Fibroblast of lung (primary cell): ENCODE results near the gene COA6. TPM values are rescaled to one million over a fixed set of nuclear protein-coding genes. Genes with fewer than 3 reads are reported as not detected.

Experiments used
- DNase-seq, 2 donors: peaks; one replicate each; pipeline versions ENCODE4 v3.0.0 to v3.0.0-alpha.2; 2010; ENCODE audit warnings: low read depth in 2 of 2
- H2AFZ ChIP-seq: 2 replicates; pipeline ENCODE4 v1.5.1; 2012; ENCODE audit warnings: low read length, control low read depth, inconsistent platforms
- H3K27ac ChIP-seq: 2 replicates; pipeline ENCODE4 v1.5.1; 2011; ENCODE audit warnings: low read length, control low read depth; ENCODE audit not compliant: insufficient read depth
- H3K27me3 ChIP-seq: 2 replicates; pipeline ENCODE4 v1.5.1; 2011; ENCODE audit warnings: mild to moderate bottlenecking, low read length; ENCODE audit not compliant: control insufficient read depth, insufficient read depth
- H3K36me3 ChIP-seq: 2 replicates; pipeline ENCODE4 v1.5.1; 2011; ENCODE audit warnings: low read length; ENCODE audit not compliant: control insufficient read depth, insufficient read depth
- H3K4me1 ChIP-seq: 2 replicates; pipeline ENCODE4 v1.5.1; 2011; ENCODE audit warnings: low read length; ENCODE audit not compliant: control insufficient read depth, insufficient read depth; ENCODE audit errors: extremely low read depth
- H3K4me2 ChIP-seq: 2 replicates; pipeline ENCODE4 v1.5.1; 2011; ENCODE audit warnings: low read length, control low read depth; ENCODE audit not compliant: insufficient read depth; ENCODE audit errors: extremely low read depth
- H3K4me3 ChIP-seq, 4 experiments: fragments of 200-600 bp in 1 of 4; sonication (generic) in 1 of 4; replicated peaks in 1 of 4; 2 replicates each; pipeline ENCODE4 v1.5.1; 2011 to 2016; ENCODE audit warnings: low read length in 4 of 4, low read depth in 3 of 4, mild to moderate bottlenecking in 3 of 4, control low read depth in 2 of 4, inconsistent platforms in 1 of 4, mixed read lengths in 1 of 4; ENCODE audit not compliant: insufficient read depth in 1 of 4; ENCODE audit errors: control extremely low read depth in 1 of 4
- H3K79me2 ChIP-seq: 2 replicates; pipeline ENCODE4 v1.5.1; 2012; ENCODE audit warnings: mild to moderate bottlenecking, low read length, inconsistent platforms; ENCODE audit not compliant: control insufficient read depth, insufficient read depth
- H3K9ac ChIP-seq: 2 replicates; pipeline ENCODE4 v1.5.1; 2011; ENCODE audit warnings: mild to moderate bottlenecking, low read length, control low read depth; ENCODE audit not compliant: insufficient read depth
- H3K9me3 ChIP-seq: 2 replicates; pipeline ENCODE4 v1.5.1; 2012; ENCODE audit warnings: low read depth, low read length; ENCODE audit not compliant: control insufficient read depth, insufficient read depth
- H4K20me1 ChIP-seq: 2 replicates; pipeline ENCODE4 v1.5.1; 2011; ENCODE audit warnings: low read length; ENCODE audit not compliant: control insufficient read depth, insufficient read depth; ENCODE audit errors: extremely low read depth
- CTCF ChIP-seq, 2 donors: IDR thresholded peaks in 1 of 2; conservative IDR thresholded peaks in 1 of 2; 1 replicate in 1 of 2; 2 replicates in 1 of 2; pipeline ENCODE4 v1.5.1; 2011 to 2012; ENCODE audit warnings: low read length in 2 of 2, control low read depth in 1 of 2, inconsistent platforms in 1 of 2, low read depth in 1 of 2, mild to moderate bottlenecking in 1 of 2
- EZH2 ChIP-seq: IDR thresholded peaks from 2 replicates; pipeline ENCODE4 v1.5.1; 2012; ENCODE audit warnings: low read length, control low read depth, mild to moderate bottlenecking; ENCODE audit errors: missing control alignments
- polyA minus RNA-seq: library from RNA; depleted of rRNA, polyadenylated mRNA; stranded (reverse); fragments of >200 nt; gene quantifications from 2 replicates; pipeline ENCODE4 v1.2.3, GENCODE V29; 2011; ENCODE audit warnings: low replicate concordance
- polyA plus RNA-seq, 2 donors: library from polyadenylated mRNA; depleted of rRNA in 1 of 2; stranded (reverse) in 1 of 2; unstranded in 1 of 2; fragments of >200 nt; gene quantifications; 2 replicates each; pipeline ENCODE4 v1.2.1, GENCODE V29; 2011 to 2012; ENCODE audit warnings: missing spikeins in 1 of 2
- total RNA-seq: library from RNA; depleted of rRNA; stranded (reverse); fragments of >200 nt; gene quantifications from 2 replicates; pipeline ENCODE4 v1.2.1, GENCODE V29; 2014

Gene COA6
- total RNA-seq (24.1 and 27.7 TPM in 2 replicates), polyA plus RNA-seq (21.7 and 28.1 TPM in 2 replicates), polyA minus RNA-seq (1.7 and 3.1 TPM in 2 replicates)
- polyA plus RNA-seq (2012) = 39.7 and 60.9 TPM in 2 replicates

GRCh38 chr1:234373064-234373958 lies at the start of gene COA6:
COA6 (plus strand) TSS chr1:234373456; CDS start chr1:234373467, 11 bp downstream.
- Histone ChIP-seq H3K27me3 (no peaks in the 10 kb centered on the region), H3K79me2 (peaks cover 6% of the 10 kb centered on the region), H3K27ac (peak within 1 kb of the TSS; percentile 94), H3K4me2 (peak within 1 kb of the TSS; percentile 91), H3K4me3 (peak within 1 kb of the TSS; percentile 56 to 96 (median 95)), H3K4me1 (no peaks in the 10 kb centered on the region), H3K9me3 (no peaks in the 10 kb centered on the region), H4K20me1 (no peaks in the 10 kb centered on the region), H3K36me3 (peaks cover 10% of the 10 kb centered on the region), H2AFZ (peak within 1 kb of the TSS; percentile 99), H3K9ac (peak within 1 kb of the TSS; percentile 98)
- TF ChIP-seq CTCF (conservative IDR thresholded peaks at IDR 0.05 in 1 of 2, IDR thresholded peaks at IDR 0.05 in 1 of 2; ENCODE audit: low read depth in 1 of 2, low read length in 2 of 2) = no peak
- TF ChIP-seq EZH2 = no peak
- DNase-seq = peak; percentile 97 to 98

DNA sequence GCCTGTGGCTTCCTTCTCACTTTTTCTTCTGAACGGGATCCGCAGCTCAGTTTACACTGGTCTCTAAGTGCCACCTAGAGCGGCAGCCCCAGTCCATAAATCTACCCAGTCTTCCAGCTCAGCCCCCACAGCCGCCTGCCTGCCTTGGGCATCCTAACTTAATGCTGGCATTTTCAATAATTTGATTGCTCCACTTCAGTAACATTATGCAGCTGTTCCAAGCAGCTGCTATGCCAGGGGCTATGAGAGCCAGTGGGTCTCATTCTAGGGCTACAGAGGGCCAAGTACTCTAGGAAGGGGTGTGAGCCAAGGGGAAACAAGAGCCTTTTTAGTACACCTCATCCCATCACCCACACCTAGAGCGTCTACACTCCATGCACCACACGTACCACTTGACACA lies 48.4 kb upstream of the COA6 start:
- no peaks in the 10 kb centered on the region for H3K79me2 ChIP-seq
- no peaks in the 10 kb centered on the region for H3K36me3 ChIP-seq
- no peak overlapping the region for H3K4me2 ChIP-seq
- H2AFZ ChIP-seq = no peak overlapping the region
- H3K9ac ChIP-seq = no peak overlapping the region
- peaks cover 9% of the 10 kb centered on the region for H3K27me3 ChIP-seq
- H3K9me3 ChIP-seq = no peaks in the 10 kb centered on the region
- no peak overlapping the region for H3K27ac ChIP-seq
- DNase-seq = no peak
- TF ChIP-seq EZH2 = no peak
- TF ChIP-seq CTCF (conservative IDR thresholded peaks at IDR 0.05 in 1 of 2, IDR thresholded peaks at IDR 0.05 in 1 of 2; ENCODE audit: low read depth in 1 of 2, low read length in 2 of 2) = no peak
- no peaks in the 10 kb centered on the region for H4K20me1 ChIP-seq
- no peak overlapping the region for H3K4me3 ChIP-seq
- no peaks in the 10 kb centered on the region for H3K4me1 ChIP-seq

GRCh38 chr1:234325878-234326496 lies 47.3 kb upstream of the COA6 start:
- Histone ChIP-seq H4K20me1 (no peaks in the 10 kb centered on the region), H3K36me3 (no peaks in the 10 kb centered on the region), H3K27me3 (peaks cover 9% of the 10 kb centered on the region), H3K4me1 (no peaks in the 10 kb centered on the region), H3K27ac (no peak overlapping the region), H3K9ac (no peak overlapping the region), H3K4me3 (peak overlapping the region in 3 of 4 experiments; percentile 35 to 49 (median 47)), H3K4me2 (peak overlapping the region; percentile 75), H2AFZ (no peak overlapping the region), H3K9me3 (no peaks in the 10 kb centered on the region), H3K79me2 (no peaks in the 10 kb centered on the region)
- DNase-seq = no peak
- no peak for TF ChIP-seq CTCF (conservative IDR thresholded peaks at IDR 0.05 in 1 of 2, IDR thresholded peaks at IDR 0.05 in 1 of 2; ENCODE audit: low read depth in 1 of 2, low read length in 2 of 2)
- no peak for TF ChIP-seq EZH2
